UCSD-AML1 (cell line): ENCODE measurements around the gene PIK3CG.
"Not testable (repeated sequence)": the region's sequence is repeated elsewhere in the genome, so short reads cannot be mapped to it uniquely, and the experiment has no call there.

Experiments used
- DNase-seq: peaks from one replicate; lab custom pipeline; 2025; ENCODE audit not compliant: unreplicated experiment; lab: John Stamatoyannopoulos, UW

PIK3CG gene

GRCh38 chr7:106865130-106866041 is at the start of gene PIK3CG:
PIK3CG (plus strand) TSS chr7:106865282; CDS start chr7:106867562, 2,280 bp downstream.
- DNase-seq, result no peak

GRCh38 chr7:106817098-106817497 is 48.0 kb upstream of the PIK3CG start:
- no peak for DNase-seq

- DNase-seq, result no peak
These were observed 46.3 kb upstream of the PIK3CG start for GRCh38 chr7:106818736-106819135.

- no peak for DNase-seq
These were observed 45.5 kb upstream of the PIK3CG start for GRCh38 chr7:106819546-106819945.

GRCh38 chr7:106820321-106821217 is 44.5 kb upstream of the PIK3CG start:
- no peak for DNase-seq

GRCh38 chr7:106823631-106824030 is 41.5 kb upstream of the PIK3CG start:
- DNase-seq, result no peak

- no peak for DNase-seq
These were observed 40.6 kb upstream of the PIK3CG start for GRCh38 chr7:106824458-106824857.

GRCh38 chr7:106827626-106828025 is 37.5 kb upstream of the PIK3CG start:
- DNase-seq, result no peak

GRCh38 chr7:106829496-106829895 is 35.6 kb upstream of the PIK3CG start:
- no peak for DNase-seq

GRCh38 chr7:106830896-106831295 is 34.2 kb upstream of the PIK3CG start:
- not testable (repeated sequence) for DNase-seq

- DNase-seq, result no peak
These were observed 28.3 kb upstream of the PIK3CG start for GRCh38 chr7:106836816-106837215.

- no peak for DNase-seq
These were observed 25.6 kb upstream of the PIK3CG start for GRCh38 chr7:106839511-106839910.

- no peak for DNase-seq
These were observed 24.7 kb upstream of the PIK3CG start for GRCh38 chr7:106840342-106840741.

- no peak for DNase-seq
These were observed 23.1 kb upstream of the PIK3CG start for GRCh38 chr7:106841896-106842390.

- no peak for DNase-seq
These were observed 20.6 kb upstream of the PIK3CG start for GRCh38 chr7:106844279-106844997.

- DNase-seq, result no peak
These were observed 17.0 kb upstream of the PIK3CG start for GRCh38 chr7:106848049-106848448.

- DNase-seq, result no peak
These were observed 16.1 kb upstream of the PIK3CG start for GRCh38 chr7:106848851-106849442.

GRCh38 chr7:106851632-106852031 is 13.4 kb upstream of the PIK3CG start:
- DNase-seq, result not testable (repeated sequence)

GRCh38 chr7:106853250-106853908 is 11.7 kb upstream of the PIK3CG start:
- no peak for DNase-seq

GRCh38 chr7:106855540-106856132 is 9.4 kb upstream of the PIK3CG start:
- no peak for DNase-seq
